Stimulated activated CD8-positive, alpha-beta memory T cell treated with anti-CD3 and anti-CD28 coated beads, Interleukin-15, amount 100 ng/mL, for 24 hours (primary cell): ENCODE data around the gene ERVK3-1.
A peak's percentile ranks its signal among the peaks of the same experiment; 100 is the strongest.
"Not testable (repeated sequence)": the region's sequence is repeated elsewhere in the genome, so short reads cannot be mapped to it uniquely, and the experiment has no call there.

ENCODE experiments used
- DNase-seq: peaks from one replicate; pipeline ENCODE4 v3.0.0-alpha.2; 2020; ENCODE audit warnings: low read depth

ERVK3-1 gene

DNA sequence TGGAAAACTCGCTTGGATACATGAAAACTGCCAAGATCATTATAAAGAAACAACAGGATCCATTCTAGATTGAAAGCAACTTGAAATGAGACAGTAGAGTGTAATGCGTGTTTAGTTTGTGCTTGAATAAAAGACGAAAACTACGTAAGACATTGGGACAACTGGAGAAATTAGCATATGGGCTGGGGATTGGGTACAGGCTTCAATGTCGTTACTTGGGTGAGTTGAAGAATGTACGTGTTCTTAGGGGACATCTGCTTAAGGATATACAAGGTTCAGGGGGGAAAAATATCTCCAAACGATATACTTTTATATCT lies 471 bp upstream of the ERVK3-1 start:
- DNase-seq: no peak

DNA sequence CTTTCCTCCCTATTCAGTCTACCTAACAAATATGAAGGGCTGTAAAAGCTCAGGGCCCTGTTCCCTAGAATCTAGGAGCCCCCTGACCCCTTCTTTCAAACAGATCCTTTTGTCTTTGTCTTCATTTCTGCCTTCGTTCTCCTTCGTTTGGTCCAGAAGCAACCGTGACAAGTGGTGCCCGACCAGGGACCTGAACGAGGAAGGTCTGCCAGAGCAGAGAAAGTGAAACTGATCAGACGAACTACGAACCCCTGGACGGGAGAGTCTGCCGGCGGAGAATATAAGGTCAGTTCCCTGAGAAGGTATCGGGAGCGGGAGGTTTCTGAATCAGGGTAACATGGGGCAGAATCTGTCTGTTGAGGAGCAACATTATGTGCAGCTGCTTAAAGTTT lies 751 bp downstream of the ERVK3-1 start:
- DNase-seq: no peak

DNA sequence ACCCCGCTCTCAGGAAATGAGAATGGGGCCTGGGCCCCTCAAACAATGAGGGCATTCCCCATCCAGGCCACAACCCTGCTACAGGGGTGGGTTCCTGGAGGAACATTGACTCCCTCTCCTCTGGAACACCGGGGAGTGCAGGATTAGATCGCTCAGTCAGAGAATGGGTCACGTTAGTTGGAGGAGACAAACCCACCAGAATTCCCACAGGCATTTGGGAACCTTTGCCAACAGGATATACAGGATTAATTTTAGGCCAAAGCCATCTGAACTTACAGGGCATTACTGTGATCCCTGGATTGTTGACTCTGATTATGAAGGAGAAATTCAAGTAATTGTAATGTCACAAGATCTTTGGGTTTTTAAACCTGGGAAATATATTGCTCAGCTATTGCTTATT lies 2.6 kb downstream of the ERVK3-1 start:
- no peak for DNase-seq

DNA sequence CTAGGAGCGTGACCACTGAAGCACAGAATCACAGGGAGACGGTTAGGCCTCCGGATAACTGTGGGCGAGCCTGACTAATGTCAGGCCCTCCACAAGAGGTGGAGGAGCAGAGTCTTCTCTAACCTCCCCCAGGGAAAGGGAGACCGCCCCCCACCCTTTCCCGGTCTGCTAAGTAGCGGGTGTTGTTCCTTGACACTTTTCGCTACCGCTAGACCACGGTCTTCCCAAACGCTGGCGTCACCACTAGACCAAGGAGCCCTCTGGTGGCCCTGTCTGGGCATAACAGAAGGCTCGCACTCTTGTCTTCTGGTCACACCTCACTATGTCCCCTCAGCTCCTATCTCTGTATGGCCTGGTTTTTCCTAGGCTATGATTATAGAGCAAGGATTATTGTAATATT lies 5.5 kb downstream of the ERVK3-1 start:
- not testable (repeated sequence) for DNase-seq

- no peak for DNase-seq
Observed at GRCh38 chr19:58311345-58311865, 6.2 kb downstream of the ERVK3-1 start.

DNA sequence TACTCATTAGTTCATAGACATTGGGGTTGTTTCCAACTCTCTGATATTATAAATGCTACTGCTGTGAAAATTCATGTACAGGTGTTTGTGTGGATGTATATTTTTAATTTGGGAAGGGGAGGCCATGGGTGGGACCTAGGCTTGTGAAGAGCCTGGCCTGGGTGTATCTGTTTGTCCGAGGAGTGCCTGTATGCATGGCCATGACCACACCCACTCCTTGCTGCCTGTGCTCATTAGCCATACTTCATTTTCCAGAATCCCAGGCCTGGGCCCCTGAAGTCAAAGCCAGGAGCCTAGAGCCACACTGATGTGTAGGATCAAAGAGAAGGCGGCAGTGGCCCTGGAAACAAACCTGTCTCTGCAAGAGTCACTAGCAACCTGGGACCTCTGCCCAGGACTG lies 10.4 kb downstream of the ERVK3-1 start:
- no peak for DNase-seq

DNA sequence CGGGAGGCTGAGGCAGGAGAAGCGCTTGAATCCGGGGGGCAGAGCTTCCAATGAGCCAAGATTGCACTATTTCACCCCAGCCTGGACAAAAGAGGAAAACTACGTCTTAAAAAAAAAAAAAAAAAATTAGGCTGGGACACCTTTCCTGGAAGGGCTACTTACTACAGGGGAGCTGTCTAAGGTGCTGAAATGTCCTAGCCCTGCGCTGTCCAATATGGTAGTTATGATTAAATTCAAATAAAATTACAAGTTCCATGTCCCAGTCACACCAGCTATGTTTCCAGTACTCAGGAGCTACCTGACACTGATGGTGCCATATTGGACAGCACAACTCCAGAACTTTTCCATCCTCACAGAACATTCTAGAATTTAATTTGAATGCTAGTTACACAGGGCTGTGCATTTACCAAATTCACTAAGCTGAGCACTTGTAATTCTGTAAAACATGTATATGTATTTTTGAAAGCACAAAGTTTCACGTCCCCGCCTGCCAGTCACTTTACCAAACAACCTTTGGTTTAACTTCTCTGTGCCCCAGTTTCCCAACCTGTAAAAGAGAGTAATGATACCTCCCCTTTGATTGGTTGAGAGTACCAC lies 12.4 kb downstream of the ERVK3-1 start:
- DNase-seq: no peak

- no peak for DNase-seq
Observed at GRCh38 chr19:58318297-58318696, 13.1 kb downstream of the ERVK3-1 start.

DNA sequence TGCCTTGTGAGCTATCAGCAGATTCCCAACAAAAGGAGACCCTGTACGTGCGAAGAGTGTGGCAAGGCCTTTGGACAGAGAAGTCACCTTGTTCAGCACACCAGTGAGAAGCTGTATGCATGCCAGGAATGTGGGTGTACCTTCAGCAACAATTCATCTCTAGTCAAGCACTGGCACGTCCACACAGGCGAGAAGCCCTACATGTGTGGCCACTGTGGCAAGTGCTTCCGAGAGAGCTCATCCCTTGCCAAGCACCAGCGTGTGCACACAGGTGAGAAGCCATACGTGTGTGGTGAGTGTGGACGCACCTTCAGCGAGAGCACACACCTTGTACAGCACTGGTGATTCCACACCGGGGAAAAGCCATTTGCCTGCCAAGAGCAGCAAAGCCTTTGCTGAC lies 14.1 kb downstream of the ERVK3-1 start:
- no peak for DNase-seq

DNA sequence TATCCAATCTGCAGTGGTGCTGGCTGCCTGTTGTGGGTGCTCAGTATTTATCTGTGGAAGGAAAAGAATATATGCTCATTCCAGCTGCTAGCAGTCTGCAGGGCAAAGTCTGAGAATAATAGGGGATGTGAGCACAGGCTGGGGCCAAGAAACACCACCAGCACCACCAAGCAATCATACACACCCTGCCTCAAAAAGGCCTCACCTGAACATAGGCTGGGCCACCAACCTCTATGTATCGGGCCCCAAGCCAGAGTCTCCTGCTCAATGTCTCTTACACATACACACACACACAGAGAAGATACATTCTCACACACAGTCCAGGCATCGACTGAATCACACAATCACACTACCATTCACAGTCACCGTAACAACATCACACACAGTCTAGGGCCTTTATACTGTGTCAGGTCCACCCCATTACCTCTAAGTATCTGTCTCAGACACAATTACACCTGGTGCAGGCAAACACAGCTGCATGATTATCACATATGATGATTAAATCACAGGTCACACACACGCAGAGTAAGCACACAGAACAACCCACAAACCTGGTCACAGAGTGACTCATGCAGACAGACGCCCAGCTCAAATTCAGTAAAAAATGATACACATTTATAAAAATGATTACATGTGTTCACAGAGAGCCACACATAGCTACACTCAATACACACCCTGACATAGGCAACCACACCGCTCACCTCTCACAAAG lies 20.3 kb downstream of the ERVK3-1 start:
- no peak for DNase-seq

- DNase-seq: no peak
Observed at GRCh38 chr19:58326501-58326913, 21.3 kb downstream of the ERVK3-1 start.

DNA sequence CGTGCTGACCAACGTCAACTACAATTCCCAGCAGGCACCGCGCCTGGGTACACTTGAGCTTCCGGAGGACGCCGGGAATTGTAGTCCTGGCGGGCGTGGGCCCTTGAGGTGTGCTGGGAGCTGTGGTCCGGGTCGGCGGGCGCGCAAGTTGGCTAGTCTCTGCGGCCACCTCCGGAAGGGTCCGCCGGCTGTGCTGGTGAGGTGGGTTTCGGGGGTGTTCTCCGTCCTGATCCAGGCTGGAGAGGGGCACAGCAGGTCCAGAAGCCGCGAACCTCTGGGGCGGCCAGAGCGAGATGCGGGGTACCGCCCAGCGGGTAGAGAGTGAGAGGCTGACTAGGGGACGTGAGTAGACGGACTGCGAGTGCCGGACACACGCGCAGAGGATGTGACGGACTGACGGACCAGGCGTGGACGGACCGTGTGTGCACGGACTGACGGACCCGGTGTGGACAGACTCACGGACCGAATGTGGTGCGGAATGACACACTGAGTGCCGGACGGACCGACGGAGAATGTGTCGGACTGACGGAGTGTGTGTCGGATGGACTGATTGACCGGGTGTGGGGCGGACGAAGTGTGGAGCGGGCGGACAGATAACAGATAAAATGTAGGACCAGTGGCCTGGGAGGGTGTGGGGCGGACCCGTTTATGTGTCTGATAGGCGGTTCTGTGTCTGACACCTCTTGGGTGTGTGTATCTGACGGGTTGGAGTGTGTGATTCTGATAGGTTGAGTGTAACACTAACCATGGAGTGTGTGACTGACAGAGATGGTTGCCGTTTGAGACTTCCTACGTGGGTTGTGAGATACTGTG lies 21.9 kb downstream of the ERVK3-1 start, which contains the start of gene ZSCAN22:
TSS of gene ZSCAN22 (plus strand) at position 81 of the 813 bp plus-strand sequence. CDS start 7,809 bp downstream, outside the sequence.
- DNase-seq: peak; percentile 70

DNA sequence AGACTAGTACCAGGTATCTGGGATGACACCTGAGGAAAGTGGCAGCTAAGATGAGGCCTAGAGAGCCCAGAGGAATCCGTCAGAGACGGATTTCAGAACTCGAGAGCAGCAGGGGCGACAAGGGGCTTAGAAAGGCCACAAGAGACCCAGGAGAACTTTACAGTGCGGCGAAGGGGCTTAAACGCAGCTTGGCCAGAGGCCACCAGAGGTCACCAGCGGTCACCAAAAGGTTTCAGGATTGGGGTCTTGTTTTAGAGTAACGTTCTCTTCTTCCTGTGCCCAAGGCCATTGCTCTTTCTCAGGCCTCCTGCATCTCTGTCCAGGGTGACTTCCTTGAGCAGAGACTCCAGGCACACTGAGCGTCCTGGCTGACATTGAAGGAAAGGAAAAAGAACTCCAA lies 23.8 kb downstream of the ERVK3-1 start:
- DNase-seq: no peak

DNA sequence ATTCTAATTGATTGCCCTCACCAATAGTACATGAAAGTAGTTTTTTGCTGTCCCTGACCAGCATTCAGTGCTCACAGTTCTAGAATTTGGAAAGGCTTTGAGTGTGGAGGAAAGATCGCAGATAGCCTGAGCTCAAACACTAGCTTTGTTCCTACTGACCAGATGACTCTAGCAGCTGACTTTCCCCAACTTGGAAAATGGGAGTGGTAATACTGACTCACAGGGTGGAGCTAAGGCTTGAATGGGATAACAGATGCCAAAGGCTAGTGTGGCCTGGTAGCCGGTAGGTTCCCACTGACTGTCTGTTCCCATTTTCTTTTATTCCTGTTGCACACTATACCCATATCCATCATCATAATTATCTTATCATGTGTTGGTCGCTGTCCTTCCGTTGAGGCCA lies 25.3 kb downstream of the ERVK3-1 start:
- DNase-seq: no peak

DNA sequence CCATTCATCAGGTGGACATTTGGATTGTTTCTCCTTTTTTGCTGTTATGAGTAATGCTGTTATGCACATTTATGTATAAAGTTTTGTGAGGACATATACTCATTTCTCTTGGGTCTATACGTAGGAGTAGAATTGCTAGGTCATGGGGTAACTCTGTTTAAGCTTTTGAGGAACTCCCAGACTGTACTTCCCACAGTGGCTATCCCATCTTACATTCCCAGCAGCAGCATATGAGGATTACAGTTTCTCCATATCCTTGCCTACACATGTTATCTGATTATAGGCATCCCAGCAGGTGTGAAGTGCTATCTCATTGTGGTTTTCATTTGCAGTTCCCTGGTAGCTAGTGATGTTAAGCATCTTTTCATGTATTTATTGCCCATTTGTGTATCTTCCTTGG lies 27.5 kb downstream of the ERVK3-1 start:
- no peak for DNase-seq

- DNase-seq: no peak
Observed at GRCh38 chr19:58334691-58335249, 29.6 kb downstream of the ERVK3-1 start.

DNA sequence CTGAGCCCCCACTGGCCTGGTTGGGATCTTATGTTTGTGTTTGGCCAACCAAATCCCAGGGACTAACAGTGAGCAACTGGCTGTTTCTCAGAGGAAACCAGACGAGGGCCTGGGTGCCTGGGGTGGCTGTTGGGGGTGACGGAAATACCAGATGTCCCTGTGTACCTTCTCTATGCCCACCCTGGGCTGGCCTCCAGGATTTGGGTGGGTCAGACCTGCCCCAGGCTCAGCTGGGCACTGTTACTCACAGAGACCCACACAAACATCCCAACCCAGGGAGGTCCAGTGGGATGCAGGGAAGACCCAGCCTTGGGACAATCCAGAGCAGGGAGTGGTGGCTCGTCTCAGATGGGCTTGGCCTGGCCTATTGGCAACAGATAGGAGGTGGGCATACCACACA lies 30.5 kb downstream of the ERVK3-1 start:
- DNase-seq: no peak

DNA sequence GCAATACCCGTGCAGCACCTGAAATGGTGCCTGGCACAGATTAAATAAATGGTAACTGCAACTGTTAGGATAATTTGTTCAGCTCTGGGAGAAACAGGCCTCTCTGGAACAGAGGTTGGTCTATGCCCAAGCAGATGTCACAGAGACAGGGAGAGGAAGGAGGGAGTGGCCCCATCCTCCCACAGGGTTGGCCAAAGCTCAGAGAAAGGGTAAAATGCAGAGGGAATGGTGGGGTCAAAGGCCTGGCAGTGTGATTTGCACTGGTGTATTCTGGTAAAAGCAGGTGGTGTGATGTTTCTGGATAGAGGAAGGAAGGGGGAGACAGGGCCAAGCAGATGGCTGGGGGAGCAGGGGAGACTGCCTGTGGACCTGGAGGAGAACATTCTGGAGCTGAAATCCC lies 31.0 kb downstream of the ERVK3-1 start:
- DNase-seq: no peak

GRCh38 chr19:58336820-58337219 lies 31.6 kb downstream of the ERVK3-1 start:
- DNase-seq: no peak

DNA sequence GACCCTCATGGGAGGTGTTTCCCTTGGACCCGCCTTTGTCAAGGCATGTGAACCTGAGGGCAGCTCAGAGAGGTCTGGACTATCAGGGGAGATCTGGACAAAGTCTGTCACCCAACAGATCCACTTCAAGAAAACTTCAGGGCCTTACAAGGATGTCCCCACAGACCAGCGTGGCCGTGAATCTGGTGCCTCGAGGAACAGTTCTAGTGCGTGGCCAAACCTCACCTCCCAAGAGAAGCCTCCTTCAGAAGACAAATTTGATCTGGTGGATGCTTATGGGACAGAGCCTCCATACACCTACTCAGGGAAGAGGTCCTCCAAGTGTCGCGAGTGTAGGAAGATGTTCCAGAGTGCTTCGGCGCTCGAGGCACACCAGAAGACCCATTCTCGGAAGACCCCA lies 33.2 kb downstream of the ERVK3-1 start:
- no peak for DNase-seq

DNA sequence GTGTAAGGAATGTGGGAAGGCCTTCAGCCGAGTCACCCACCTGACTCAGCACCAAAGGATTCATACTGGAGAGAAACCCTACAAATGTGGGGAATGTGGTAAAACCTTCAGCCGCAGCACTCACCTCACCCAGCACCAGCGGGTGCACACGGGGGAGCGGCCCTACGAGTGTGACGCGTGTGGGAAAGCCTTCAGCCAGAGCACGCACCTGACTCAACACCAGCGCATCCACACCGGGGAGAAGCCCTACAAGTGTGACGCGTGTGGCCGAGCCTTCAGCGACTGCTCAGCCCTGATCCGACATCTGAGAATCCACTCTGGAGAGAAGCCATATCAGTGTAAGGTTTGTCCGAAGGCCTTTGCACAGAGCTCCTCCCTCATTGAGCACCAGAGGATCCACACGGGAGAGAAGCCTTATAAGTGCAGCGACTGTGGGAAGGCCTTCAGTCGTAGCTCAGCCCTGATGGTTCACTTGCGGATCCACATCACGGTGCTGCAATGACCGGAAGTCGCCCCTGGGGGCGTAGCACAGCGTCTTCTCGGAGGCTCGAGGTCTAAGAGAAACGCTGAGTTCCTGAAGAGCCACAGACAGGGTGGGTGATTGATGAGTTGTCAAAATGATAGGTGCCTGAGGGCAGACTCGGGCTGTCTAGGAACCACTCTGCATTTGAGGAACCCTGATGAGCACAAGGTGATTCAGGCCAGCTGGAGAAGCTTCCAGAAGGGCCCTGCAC lies 33.8 kb downstream of the ERVK3-1 start:
- DNase-seq: no peak

- no peak for DNase-seq
Observed at GRCh38 chr19:58345558-58345957, 40.4 kb downstream of the ERVK3-1 start.
